HG02642 (cell line): Measurements from ENCODE around the gene OR51B6.
"Not testable (repeated sequence)": the region's sequence is repeated elsewhere in the genome, so short reads cannot be mapped to it uniquely, and the experiment has no call there.

Source experiments
- ATAC-seq: cut with Tn5 transposase; IDR thresholded peaks from one replicate; pipeline ENCODE4 v1.9.1; 2021; ENCODE audit warnings: mild to moderate bottlenecking; ENCODE audit not compliant: unreplicated experiment, poor library complexity

OR51B6 gene

GRCh38 chr11:5351208-5351607, at the start of gene OR51B6:
Gene OR51B6, plus strand, starts transcription at chr11:5351508. Its CDS starts 0 bp downstream, at chr11:5351508.
- ATAC-seq: no peak

- ATAC-seq: no peak
These were observed 49.5 kb upstream of the OR51B6 start, which contains the start of gene OR51B4 for GRCh38 chr11:5301846-5302245. Gene OR51B4, minus strand, starts transcription at chr11:5301946. Its CDS starts 0 bp downstream, at chr11:5301946.

- ATAC-seq: no peak
These were observed 47.7 kb upstream of the OR51B6 start for GRCh38 chr11:5303626-5304025.

- ATAC-seq: no peak
These were observed 47.3 kb upstream of the OR51B6 start for GRCh38 chr11:5304046-5304445.

- no peak for ATAC-seq
These were observed 43.9 kb upstream of the OR51B6 start for GRCh38 chr11:5307256-5308019.

GRCh38 chr11:5310423-5310822, 40.9 kb upstream of the OR51B6 start:
- no peak for ATAC-seq

- ATAC-seq: not testable (repeated sequence)
These were observed 37.8 kb upstream of the OR51B6 start for GRCh38 chr11:5313326-5314023.

- no peak for ATAC-seq
These were observed 34.0 kb upstream of the OR51B6 start for GRCh38 chr11:5317292-5317691.

GRCh38 chr11:5324197-5324596, 27.1 kb upstream of the OR51B6 start, which contains the start of gene OR51B2:
Gene OR51B2, minus strand, starts transcription at chr11:5324297. Its CDS starts 0 bp downstream, at chr11:5324297.
- no peak for ATAC-seq

GRCh38 chr11:5335170-5335569, 16.1 kb upstream of the OR51B6 start:
- ATAC-seq: no peak

- ATAC-seq: no peak
These were observed 15.0 kb upstream of the OR51B6 start for GRCh38 chr11:5336331-5336730.

- ATAC-seq: not testable (repeated sequence)
These were observed 14.1 kb upstream of the OR51B6 start for GRCh38 chr11:5337253-5337652.

- ATAC-seq: peak; percentile 72
These were observed 11.5 kb upstream of the OR51B6 start for GRCh38 chr11:5339771-5340322.

GRCh38 chr11:5343474-5344335, 7.6 kb upstream of the OR51B6 start, which contains the start of gene OR51B5:
Gene OR51B5, minus strand, starts transcription at chr11:5343524. Its CDS starts 0 bp downstream, at chr11:5343524.
- no peak for ATAC-seq

- ATAC-seq: no peak
These were observed 5.5 kb upstream of the OR51B6 start for GRCh38 chr11:5345831-5346230.

- ATAC-seq: no peak
These were observed 2.6 kb upstream of the OR51B6 start for GRCh38 chr11:5348551-5349194.

- no peak for ATAC-seq
These were observed 1.8 kb upstream of the OR51B6 start for GRCh38 chr11:5349550-5349949.

- not testable (repeated sequence) for ATAC-seq
These were observed 4.7 kb downstream of the OR51B6 start for GRCh38 chr11:5356031-5356430.

- no peak for ATAC-seq
These were observed 10.8 kb downstream of the OR51B6 start for GRCh38 chr11:5362017-5362625.
